Endometrial microvascular endothelial cells (primary cell): ENCODE results near the gene SARNP. TPM values are rescaled to one million over a fixed set of nuclear protein-coding genes. Genes with fewer than 3 reads are reported as not detected.
"Not testable (repeated sequence)": the region's sequence is repeated elsewhere in the genome, so short reads cannot be mapped to it uniquely, and the experiment has no call there.

Source experiments
- in situ Hi-C: cut with HindIII; loops from 2 replicates; pipeline ENCODE4 v1.10.0; 2017; ENCODE audit warnings: low sequenced_read_pairs, low pct_unique_long_range_greater_than_20kb; ENCODE audit errors: inconsistent ontology term
- total RNA-seq: library from RNA; depleted of rRNA; stranded (reverse); fragments of >200 nt; gene quantifications from one replicate; pipeline ENCODE4 v1.2.3, GENCODE V29; 2015; ENCODE audit errors: inconsistent ontology term

SARNP gene
- total RNA-seq, 1 donor from 2014 or later = 85.2 TPM

DNA sequence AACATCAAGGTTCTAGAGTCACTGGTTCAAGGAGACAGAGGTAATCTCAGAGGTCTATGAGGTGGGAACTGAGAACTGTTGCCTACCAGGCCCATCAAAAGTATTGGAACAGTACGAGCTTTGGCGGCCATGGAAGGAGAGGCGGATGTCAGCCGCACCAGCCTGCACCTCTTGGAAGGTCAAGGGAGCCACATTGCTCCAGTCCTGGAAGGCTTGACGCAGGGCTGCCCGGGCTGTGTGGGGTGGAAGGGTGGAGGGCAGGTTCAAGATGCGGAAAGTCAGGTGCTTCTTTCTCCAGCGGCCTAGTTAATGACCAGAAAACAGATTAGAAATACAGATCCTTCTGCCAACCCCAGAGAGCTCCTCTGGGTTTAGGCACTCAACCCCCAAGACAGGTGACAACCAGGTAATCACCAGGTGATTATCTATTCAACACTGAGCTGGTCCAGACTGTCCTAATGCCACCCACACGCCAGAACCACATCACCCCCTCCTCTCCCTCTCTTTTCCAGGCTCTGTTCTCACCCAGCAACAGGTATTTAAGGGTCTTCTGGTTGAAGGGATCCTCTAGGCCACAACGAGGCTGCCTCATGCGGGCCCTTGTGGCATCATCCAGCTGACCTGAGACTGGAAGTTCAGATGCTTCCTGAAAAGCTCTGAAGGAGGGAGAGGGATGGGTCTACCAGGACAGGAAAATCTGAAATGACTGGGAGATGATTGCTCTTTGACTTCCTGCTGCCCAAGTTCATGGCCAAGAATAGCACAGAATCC is 23.2 kb upstream of the SARNP start:
- in situ Hi-C loops = no loop called here

- in situ Hi-C loops = no loop called here
Observed at GRCh38 chr12:55839345-55840140, 22.0 kb upstream of the SARNP start.

GRCh38 chr12:55838361-55838760 is 20.8 kb upstream of the SARNP start:
- in situ Hi-C loops = no loop called here

DNA sequence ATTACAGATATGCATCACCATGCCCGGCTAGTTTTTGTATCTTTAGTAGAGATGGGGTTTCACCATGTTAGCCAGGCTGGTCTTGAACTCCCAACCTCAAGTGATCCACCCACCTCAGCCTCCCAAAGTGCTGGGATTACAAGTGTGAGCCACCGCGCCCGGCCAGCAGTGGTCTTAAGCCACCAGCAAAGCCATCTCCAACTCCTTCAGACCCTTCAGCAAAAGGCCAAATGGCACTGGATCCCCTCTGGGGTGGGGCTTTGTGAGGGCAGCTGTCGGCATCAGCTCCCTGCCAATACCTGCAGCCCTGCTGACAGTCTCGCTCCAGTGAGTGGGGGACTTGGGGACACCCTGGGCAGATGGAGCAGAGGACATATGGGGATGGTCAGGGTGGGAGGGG is 16.9 kb upstream of the SARNP start:
- in situ Hi-C loops = not testable (repeated sequence)

DNA sequence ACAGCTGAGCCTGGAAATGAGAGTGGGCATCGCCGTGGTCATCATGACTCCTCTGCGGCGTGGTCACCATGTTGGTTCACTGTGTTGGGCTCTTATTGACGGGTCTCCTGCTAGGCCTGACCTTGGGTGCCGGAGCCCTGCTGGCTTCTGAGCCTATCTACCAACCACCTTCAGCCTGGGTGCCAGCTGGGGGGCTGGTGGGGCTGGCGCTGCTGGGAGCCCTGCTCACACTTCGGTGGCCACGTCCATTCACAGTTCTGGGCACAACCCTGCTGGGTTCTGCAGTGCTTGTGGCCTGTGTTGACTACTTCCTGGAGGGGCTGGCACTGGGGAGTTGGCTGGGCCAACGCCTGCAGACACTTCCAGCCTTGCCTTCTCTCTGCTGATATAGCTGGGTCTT is 15.5 kb upstream of the SARNP start:
- in situ Hi-C loops = no loop called here

GRCh38 chr12:55831447-55831815 is 13.9 kb upstream of the SARNP start:
- in situ Hi-C loops = no loop called here

DNA sequence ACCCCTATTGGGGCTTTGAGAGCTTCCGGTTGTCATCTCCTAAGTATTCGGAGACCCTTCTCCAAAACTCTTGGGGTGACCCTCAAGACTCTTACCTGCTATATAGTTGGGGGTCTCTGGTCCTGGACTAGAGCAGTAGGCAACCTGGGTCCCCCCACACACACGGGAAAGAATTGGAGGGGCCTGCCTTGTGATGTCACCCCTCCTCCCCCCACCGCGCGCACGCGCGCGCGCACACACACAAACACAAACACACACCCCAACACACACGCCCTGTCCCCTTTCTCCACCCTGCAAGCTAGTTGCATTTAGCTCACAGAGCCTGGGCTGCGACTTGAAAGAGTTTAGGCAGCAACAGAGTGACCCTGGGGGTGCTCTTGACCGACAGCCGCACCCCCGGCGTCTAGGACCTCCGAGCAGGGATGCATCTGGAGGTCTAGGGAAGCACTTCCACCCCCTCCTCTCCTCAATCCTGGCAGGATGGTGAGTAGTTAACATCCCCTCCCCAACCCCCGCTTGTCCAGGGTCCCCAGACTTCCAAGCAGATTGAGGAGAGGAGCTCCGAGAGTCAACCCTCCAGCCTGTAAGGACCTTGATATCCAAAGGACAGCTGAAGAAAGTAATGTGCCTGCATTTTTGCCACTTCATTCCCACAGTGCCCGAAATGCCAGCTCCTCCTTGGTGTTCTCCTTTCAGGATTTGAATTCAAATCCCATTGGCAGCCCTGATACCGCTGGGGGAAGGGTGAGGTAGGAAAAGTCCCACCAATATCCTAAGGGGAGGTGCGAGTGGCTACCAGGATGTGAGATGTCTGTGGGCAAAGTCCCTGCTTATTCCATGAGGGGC is 13.3 kb upstream of the SARNP start:
- in situ Hi-C loops = no loop called here

GRCh38 chr12:55829967-55830600 is 12.6 kb upstream of the SARNP start:
- in situ Hi-C loops = no loop called here

- in situ Hi-C loops = no loop called here
Observed at GRCh38 chr12:55828357-55828756, 10.8 kb upstream of the SARNP start.

- in situ Hi-C loops = no loop called here
Observed at GRCh38 chr12:55827806-55828205, 10.3 kb upstream of the SARNP start.

DNA sequence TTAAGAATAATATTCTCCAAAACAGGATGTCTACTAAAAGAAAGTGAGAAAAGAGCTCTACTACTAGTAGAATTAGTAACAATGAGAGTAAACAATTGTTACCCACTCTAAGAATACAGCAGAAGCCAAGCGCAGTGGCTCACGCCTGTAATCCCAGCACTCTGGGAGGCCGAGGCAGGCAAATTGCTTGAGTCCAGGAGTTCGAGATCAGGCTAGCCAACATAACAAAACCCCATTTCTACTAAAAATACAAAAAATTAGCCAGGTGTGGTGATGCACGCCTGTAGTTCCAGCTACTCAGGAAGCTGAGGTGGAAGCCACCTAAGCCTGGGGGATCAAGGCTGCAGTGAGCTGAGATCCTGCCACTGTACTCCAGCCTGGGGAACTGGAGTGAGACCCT is 7.2 kb upstream of the SARNP start:
- in situ Hi-C loops = no loop called here

GRCh38 chr12:55823419-55823818 is 5.9 kb upstream of the SARNP start:
- in situ Hi-C loops = no loop called here

DNA sequence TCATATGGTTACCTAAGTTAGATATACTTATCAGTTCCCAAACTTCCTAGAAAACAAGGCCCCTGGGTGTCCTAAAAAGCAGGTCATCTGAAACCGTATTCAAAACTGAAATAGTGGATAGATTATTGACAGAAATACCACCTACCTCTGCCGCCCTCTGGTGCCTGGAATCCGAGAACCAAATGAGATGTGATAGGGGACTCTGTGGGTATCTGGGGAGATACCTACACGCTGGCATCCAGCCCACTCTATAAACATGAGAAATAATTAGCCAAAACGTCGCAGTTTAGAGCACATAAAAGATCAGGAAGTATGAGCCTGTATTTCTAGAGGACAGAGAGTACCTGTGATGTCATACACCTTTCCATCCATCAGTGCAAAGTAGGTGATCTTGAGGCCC is 4.7 kb upstream of the SARNP start:
- in situ Hi-C loops = no loop called here

GRCh38 chr12:55820679-55821078 is 3.2 kb upstream of the SARNP start:
- in situ Hi-C loops = no loop called here

DNA sequence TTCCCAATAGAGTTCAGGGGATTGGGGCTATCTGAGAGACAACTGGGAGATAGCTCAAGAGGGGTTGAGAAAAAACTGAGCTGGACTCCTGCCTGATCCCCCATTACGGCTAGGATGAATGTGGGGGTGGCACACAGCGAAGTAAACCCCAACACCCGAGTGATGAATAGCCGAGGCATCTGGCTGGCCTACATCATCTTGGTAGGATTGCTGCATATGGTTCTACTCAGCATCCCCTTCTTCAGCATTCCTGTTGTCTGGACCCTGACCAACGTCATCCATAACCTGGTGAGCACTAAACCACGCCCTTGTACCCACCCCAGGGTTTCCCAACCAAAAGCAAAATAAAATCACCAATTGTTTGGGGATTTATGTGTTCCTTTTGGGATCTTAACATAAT is 1.4 kb upstream of the SARNP start:
- in situ Hi-C loops = no loop called here

- in situ Hi-C loops = no loop called here
Observed at GRCh38 chr12:55818140-55818728, 710 bp upstream of the SARNP start.

- in situ Hi-C loops = no loop called here
Observed at GRCh38 chr12:55816881-55817344, 611 bp downstream of the SARNP start.

DNA sequence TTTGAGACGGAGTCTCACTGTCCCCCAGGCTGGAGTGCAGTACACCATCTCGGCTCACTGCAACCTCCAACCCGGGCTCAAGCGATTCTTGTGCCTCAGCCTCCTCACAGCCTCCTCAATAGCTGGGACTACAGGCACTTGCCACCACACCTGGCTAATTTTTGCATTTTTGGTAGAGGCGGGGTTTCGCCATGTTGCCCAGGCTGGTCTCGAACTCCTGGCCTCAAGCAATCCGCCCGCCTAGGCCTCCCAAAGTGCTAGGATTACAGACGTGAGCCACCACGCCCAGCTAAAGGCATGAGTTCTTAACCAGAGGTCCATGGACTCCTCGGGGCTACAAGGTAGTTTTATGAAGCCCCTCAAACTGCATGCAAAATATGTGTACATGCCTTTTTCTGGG is 2.1 kb downstream of the SARNP start:
- in situ Hi-C loops = no loop called here

- in situ Hi-C loops = no loop called here
Observed at GRCh38 chr12:55814257-55814656, 3.3 kb downstream of the SARNP start.
